ENCODE measurements around the gene PXYLP1.
"Not testable (repeated sequence)": the region's sequence is repeated elsewhere in the genome, so short reads cannot be mapped to it uniquely, and the experiment has no call there.

PXYLP1 gene

DNA sequence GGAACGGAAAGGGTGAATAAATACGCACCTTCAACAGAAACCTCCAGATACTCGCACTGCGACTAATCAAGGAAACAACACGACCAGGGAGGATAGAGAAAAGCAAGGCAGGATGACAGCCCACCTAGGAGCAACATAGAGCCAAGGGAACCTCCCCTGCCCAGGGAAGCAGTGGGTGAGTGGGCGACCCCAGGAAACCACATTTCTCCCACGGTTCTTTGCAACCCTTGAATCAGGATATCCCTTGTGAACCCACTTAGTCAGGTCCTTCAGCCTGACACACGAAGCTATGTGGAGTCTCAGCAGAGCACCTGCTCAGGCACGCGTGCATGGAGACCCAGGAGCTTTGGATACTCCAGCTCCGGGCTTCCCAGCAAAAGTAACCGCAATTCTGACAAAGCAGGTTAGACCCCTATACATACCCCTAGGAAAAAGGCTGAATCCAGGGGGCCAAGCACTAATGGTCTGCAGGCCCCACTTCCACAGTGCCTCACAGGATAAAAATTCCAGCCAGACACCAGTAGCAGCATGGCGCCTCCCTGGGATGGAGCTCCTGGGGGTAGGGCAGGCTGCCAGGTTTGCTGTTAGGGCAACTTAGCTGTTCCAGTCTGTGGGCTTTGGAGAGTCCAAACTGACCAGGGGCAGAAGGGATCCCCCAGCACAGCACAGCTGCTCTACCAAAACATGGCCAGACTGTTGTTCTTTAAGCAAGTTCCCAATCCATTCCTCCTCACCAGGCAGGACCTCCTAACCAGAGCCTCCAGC is 38.4 kb upstream of the PXYLP1 start:
- TF ChIP-seq, protein P1, sequence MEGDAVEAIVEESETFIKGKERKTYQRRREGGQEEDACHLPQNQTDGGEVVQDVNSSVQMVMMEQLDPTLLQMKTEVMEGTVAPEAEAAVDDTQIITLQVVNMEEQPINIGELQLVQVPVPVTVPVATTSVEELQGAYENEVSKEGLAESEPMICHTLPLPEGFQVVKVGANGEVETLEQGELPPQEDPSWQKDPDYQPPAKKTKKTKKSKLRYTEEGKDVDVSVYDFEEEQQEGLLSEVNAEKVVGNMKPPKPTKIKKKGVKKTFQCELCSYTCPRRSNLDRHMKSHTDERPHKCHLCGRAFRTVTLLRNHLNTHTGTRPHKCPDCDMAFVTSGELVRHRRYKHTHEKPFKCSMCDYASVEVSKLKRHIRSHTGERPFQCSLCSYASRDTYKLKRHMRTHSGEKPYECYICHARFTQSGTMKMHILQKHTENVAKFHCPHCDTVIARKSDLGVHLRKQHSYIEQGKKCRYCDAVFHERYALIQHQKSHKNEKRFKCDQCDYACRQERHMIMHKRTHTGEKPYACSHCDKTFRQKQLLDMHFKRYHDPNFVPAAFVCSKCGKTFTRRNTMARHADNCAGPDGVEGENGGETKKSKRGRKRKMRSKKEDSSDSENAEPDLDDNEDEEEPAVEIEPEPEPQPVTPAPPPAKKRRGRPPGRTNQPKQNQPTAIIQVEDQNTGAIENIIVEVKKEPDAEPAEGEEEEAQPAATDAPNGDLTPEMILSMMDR (conservative IDR thresholded peaks at IDR 0.05; ENCODE audit: low read depth), result no peak
- CTCF ChIA-PET, result interaction anchor here (0.7 to 1.1 kb wide), 5 partner anchors 22 to 259 kb away, joined by 3 to 5 read pairs (median 3); no protein-coding TSS in a partner anchor
- H3K27ac ChIP-seq, result no peak overlapping the region
- POLR2A ChIA-PET (ENCODE audit: low non-redundant PET), result no interaction called here
- no peak for DNase-seq (ENCODE audit: low spot score)

DNA sequence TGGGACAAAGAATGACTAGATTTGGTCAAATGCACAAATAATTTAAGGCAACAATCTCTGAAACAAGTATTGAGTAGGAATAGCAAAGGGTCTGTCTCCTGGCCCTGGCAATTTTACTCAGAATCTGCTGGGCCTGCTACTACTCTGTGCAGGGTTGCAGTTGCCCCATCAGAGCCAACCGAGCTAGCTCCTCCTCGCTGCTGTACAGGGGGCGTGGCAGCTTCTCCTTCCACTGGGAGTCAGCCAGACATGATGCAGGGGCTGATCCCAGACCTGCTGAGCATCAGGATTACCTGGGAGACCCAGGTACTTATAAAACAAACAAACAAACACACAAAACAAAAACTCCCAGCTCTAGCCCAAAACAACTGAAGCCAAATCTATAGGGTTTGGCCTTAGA is 30.5 kb upstream of the PXYLP1 start:
- ChIA-PET CTCF (interaction anchor here (0.6 kb wide), 1 partner anchor 201 kb away, joined by 3 read pairs; no protein-coding TSS in a partner anchor), POLR2A (ENCODE audit: low non-redundant PET) (no interaction called here)
- no peak for DNase-seq (ENCODE audit: low spot score)
- H3K27ac ChIP-seq, result no peak overlapping the region
- TF ChIP-seq, protein P1 (conservative IDR thresholded peaks at IDR 0.05; ENCODE audit: low read depth), result no peak

DNA sequence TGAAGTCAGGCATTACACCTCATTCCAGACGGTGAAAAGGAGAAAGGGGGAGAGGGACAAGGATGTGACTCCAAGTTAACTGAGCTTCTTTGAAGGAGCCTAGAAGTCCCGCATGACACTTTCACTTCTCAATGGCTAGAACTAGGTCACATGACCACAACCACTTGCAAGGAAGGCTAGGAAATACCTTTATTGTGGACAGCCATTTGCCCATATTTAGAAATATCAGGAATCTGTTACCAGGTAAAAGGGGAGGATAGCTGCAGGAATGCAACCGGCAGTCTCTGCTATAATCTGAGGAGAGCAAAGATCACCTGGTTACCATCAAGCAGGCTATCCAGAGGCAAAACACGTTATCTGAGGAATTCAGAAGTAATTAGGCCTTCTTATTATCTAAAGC is 28.9 kb upstream of the PXYLP1 start:
- TF ChIP-seq, protein P1 (conservative IDR thresholded peaks at IDR 0.05; ENCODE audit: low read depth), result no peak
- DNase-seq (ENCODE audit: low spot score), result no peak
- no peak overlapping the region for H3K27ac ChIP-seq
- CTCF ChIA-PET, result no interaction called here
- POLR2A ChIA-PET (ENCODE audit: low non-redundant PET), result no interaction called here

DNA sequence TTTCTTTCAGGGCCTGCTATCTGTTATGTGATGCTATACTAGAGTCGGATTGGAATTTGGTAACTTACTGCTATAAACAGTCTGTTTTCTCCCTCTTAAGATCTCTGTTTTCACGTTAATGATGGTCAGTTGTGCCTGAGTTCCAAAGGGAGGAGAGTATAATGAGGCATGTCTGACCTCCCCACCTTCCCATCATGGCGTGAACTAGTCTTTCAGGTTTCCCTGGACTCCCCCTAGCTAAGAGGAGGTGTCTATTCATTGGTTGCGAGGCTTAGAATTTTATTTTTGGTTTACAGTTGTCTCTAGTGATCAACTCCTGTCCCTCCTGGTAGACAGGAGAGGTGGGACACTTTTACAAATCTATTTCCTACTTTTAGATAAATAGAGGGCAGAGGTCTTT is 27.8 kb upstream of the PXYLP1 start:
- no peak overlapping the region for H3K27ac ChIP-seq
- CTCF ChIA-PET, result no interaction called here
- TF ChIP-seq, protein P1 (conservative IDR thresholded peaks at IDR 0.05; ENCODE audit: low read depth), result no peak
- POLR2A ChIA-PET (ENCODE audit: low non-redundant PET), result no interaction called here
- no peak for DNase-seq (ENCODE audit: low spot score)

DNA sequence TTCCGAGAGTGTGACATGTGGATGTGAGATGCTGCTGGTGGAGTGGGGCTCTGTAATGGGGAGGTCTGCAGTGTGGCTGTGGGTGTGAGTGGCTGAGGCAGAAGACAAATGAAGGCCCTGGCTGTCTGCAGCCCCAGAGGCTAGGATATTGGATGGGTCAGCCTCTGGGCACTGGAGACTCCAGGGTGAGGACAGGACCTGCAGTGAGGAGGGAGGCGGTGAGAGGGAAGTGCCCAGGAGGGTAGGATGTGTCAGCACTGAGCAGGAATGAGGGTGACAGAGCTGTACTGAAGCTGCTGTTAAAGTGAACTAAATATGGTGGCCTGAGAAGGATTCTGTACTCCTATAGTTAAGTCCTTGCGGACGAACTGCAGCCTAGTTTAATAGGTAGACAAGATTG is 27.3 kb upstream of the PXYLP1 start:
- H3K27ac ChIP-seq, result no peak overlapping the region
- DNase-seq (ENCODE audit: low spot score), result no peak
- POLR2A ChIA-PET (ENCODE audit: low non-redundant PET), result no interaction called here
- TF ChIP-seq, protein P1 (conservative IDR thresholded peaks at IDR 0.05; ENCODE audit: low read depth), result no peak
- CTCF ChIA-PET, result no interaction called here

DNA sequence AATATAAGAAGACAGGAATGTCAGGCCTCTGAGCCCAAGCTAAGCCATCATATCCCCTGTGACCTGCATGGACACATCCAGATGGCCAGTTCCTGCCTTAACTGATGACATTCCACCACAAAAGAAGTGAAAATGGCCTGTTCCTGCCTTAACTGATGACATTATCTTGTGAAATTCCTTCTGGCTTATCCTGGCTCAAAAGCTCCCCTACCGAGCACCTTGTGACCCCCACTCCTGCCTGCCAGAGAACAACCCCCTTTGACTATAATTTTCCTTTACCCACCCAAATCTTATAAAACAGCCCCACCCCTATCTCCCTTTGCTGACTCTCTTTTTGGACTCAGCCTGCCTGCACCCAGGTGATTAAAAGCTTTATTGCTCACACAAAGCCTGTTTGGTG is 20.3 kb upstream of the PXYLP1 start:
- DNase-seq (ENCODE audit: low spot score); H3K27ac ChIP-seq; CTCF ChIA-PET; POLR2A ChIA-PET (ENCODE audit: low non-redundant PET): not testable (repeated sequence)

DNA sequence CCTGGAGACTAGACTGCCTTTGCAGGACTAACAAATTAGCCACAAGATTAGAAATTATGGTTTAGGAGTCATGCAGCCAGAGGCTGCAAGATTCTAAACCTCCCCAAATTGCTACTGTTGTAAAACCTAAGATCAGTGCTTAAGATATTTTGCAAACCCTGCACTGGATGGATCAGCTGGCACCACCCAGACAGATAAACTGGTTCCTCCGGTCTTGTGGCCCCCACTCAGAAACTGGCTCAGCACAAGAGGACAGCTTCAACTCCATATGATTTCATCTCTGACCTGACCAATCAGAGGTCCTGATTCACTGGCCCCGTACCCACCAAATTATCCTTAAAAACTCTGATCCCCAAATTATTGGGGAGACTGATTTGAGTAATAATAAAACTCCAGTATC is 19.5 kb upstream of the PXYLP1 start:
- no peak for DNase-seq (ENCODE audit: low spot score)
- H3K27ac ChIP-seq, result no peak overlapping the region
- ChIA-PET POLR2A (ENCODE audit: low non-redundant PET) (no interaction called here), CTCF (interaction anchor here (0.6 kb wide), 1 partner anchor 242 kb away, joined by 4 read pairs; no protein-coding TSS in a partner anchor)
- TF ChIP-seq, protein P1 (conservative IDR thresholded peaks at IDR 0.05; ENCODE audit: low read depth), result no peak
